ENCODE measurements around the gene SERGEF.

SERGEF gene

GRCh38 chr11:17861036-17861755, 151.7 kb downstream of the SERGEF start:
- DNase-seq (ENCODE audit: low read depth), result no peak

DNA sequence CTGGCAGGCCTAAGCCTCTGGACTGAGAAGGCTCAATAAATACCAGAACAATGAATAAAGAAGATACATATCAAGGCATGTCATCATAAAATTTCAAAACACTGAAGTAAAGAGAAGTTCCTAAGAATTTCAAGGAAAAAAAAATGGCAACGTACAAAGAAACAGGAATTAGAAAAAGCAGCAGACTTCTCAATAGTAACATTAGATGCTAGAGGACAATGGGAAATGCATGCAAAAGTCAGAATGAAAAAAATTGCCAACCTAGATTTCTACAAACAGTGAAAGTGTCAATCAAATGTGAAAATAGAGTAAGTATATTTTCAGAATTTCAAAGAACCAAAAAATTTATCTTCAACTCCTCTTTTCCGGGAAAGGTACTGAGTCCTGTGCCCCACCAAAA, 153.3 kb downstream of the SERGEF start:
- no peak for DNase-seq (ENCODE audit: low read depth)

DNA sequence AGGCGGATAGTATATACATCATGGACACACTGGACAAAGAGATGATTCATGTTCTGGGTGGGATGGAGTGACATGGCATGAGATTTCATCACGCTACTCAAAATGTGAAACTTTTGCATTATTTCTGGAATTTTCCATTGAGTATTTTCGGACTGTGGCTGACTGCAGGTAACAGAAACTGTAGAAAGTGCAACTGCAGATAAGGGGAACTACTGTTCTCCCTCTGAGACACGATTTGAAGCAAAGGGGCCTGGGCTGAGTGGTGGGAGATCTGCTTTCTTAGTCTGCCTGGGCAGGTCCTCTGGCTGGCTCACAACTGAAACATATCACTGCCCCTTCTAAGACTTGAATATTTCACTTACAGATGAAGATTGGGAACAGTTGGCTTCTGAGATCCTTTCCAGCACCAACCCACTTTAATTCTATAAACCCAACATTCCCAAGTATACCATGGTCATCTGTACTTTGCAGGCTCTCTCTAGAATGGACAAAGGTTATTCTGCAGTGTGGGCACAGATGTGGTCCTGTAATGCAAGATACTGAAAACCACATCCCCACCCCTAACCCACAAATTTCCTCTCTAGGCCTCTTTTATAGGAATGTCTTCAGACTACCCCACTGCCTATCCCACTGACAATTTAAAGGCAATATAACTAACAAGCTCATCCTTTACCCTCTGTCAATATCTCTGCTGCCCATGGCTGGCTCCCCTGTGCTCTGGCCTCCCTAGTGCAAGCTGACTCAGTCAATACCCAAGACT, 157.1 kb downstream of the SERGEF start:
- DNase-seq (ENCODE audit: low read depth), result no peak

GRCh38 chr11:17853280-17853679, 159.6 kb downstream of the SERGEF start:
- no peak for DNase-seq (ENCODE audit: low read depth)

- no peak for DNase-seq (ENCODE audit: low read depth)
Observed at GRCh38 chr11:17852246-17852645, 160.6 kb downstream of the SERGEF start.

- no peak for DNase-seq (ENCODE audit: low read depth)
Observed at GRCh38 chr11:17851697-17852096, 161.2 kb downstream of the SERGEF start.

GRCh38 chr11:17850336-17850735, 162.5 kb downstream of the SERGEF start:
- no peak for DNase-seq (ENCODE audit: low read depth)

GRCh38 chr11:17848715-17849114, 164.1 kb downstream of the SERGEF start:
- DNase-seq (ENCODE audit: low read depth), result no peak

DNA sequence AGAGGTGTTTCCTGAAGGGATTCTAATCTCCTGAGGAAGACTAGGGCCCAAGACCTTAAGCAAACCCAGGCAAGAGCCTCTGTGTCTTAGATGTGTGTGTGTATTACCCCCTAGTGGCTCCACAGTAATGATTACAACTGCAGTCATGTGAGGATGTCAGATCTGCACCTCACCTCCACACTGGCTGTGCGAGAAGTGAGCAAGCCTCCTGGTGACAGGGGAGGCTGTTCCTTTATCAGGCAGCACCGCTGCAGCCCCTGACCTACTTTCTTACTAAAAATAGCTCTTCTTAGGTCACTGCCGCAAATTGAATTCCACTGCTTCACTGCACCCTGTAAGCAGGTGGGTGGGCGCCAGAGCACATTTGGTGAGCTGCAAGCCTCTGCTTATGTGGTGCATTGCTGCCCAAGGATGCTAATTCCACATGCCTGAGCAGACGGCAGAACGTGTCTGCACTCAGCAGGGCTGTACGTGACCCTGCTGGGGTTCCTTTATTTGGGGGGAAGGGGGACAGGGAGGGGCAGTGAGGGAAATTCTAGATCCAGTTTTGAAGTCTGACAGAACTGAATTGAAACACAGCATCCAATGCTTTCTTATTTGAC, 165.9 kb downstream of the SERGEF start:
- no peak for DNase-seq (ENCODE audit: low read depth)

GRCh38 chr11:17845431-17845881, 167.4 kb downstream of the SERGEF start:
- no peak for DNase-seq (ENCODE audit: low read depth)

DNA sequence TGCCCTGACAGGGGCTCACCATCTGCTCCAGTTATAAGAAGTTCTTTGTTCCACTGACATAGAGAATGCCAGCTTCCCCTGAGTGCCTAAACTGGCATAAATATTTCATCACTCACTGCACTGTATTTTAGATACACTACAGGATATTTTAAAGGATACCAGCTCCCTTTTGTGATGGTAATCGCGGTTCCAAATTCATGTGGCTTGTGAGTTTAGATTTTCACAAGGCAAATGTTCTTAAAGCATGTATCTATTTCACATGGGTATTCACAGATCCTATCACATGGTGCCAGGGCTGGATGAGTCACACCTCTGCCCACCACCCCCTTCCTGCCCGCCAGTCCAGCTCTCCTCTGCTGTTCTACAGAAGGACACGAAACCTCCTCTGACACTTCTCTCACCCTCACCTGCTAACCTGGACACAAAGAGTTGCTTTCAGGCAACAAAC, 172.7 kb downstream of the SERGEF start:
- no peak for DNase-seq (ENCODE audit: low read depth)

DNA sequence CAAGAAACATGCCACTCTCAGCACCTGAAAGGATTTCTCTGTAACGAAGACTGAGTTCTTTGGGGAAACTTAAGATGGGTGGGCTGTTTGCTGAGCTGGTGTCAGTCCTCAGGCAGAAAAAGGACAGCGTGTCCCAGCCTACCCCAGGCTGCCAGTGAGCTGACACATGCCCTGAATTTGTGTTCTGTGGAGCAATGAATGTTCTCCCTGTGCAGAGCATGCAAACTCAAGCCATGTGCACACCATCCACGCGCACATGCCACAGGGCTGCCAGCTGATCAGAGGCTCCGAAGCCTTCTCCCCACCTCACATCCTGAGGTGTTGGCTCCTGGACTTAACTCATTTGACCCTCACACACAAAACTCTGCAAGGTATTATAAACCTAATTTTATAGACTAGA, 173.4 kb downstream of the SERGEF start:
- DNase-seq (ENCODE audit: low read depth), result no peak

GRCh38 chr11:17838102-17838501, 174.7 kb downstream of the SERGEF start:
- DNase-seq (ENCODE audit: low read depth), result no peak

DNA sequence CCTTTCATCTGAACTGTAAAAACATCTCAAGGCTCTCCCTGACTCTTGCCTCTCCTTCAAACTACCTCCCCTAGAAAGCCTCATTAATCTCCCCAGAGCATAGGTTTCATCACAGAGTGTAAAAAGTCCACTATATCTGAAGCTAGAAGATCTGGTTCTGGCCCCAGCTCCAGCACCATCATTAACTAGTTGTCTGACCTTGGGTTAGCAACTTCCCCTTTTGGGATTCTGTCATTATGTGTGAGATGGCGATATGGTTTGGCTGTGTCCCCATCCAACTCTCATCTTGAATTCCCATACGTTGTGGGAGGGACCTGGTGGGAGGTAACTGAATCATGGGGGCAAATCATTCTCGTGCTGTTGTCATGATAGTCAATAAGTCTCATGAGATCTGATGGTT, 181.0 kb downstream of the SERGEF start:
- no peak for DNase-seq (ENCODE audit: low read depth)

DNA sequence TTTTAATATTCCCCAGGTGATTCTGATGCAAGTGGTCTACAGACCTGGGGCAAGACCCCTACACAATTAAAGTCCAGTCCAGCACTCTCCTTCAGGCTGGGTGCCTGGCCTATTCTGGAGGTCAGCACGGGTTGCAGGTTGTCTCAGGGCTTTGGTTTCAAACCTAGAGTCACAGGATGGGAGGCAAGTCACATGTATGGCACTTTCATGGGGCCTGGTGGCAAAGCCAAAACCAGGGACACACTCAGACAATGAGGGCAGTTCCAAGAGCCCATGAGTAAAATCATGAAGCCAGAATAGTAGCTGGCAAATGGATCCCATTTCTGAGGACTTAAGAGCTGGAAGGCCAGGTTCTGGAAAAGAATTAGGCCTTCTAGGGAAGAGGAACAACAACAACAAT, 181.6 kb downstream of the SERGEF start:
- no peak for DNase-seq (ENCODE audit: low read depth)

GRCh38 chr11:17828311-17828751, 184.5 kb downstream of the SERGEF start:
- DNase-seq (ENCODE audit: low read depth), result no peak

DNA sequence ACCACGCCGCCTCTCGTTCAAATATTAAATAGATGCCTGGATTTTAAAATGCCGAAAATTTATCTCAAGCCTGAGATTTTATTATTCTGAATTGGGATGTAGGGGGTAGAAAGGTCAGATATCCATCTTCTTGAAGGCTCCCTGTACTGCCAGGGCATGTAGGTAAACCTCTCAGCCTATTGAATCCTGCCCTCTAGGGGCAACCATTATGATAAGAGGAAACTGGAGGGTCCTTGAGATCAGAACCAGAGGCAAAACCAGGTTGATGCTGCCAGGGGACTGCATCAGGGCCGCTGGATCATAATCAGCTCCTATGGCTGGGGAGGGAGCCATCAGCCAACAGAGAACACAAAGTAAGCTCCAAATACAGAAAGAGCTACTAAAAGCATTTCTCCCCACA, 185.8 kb downstream of the SERGEF start:
- DNase-seq (ENCODE audit: low read depth), result no peak

- no peak for DNase-seq (ENCODE audit: low read depth)
Observed at GRCh38 chr11:17822401-17822781, 190.5 kb downstream of the SERGEF start.

GRCh38 chr11:17821648-17822400, 191.0 kb downstream of the SERGEF start:
- no peak for DNase-seq (ENCODE audit: low read depth)

GRCh38 chr11:17816232-17816931, 196.5 kb downstream of the SERGEF start:
- no peak for DNase-seq (ENCODE audit: low read depth)

GRCh38 chr11:17814546-17814945, 198.3 kb downstream of the SERGEF start:
- no peak for DNase-seq (ENCODE audit: low read depth)

All from activated T-helper 1 cell treated with Interleukin-2 at 50 U/mL for 16 hours (primary cell).